ENCODE results near the gene EGF.
A peak's percentile ranks its signal among the peaks of the same experiment; 100 is the strongest.
"Not testable (repeated sequence)": the region's sequence is repeated elsewhere in the genome, so short reads cannot be mapped to it uniquely, and the experiment has no call there.

The EGF gene

DNA sequence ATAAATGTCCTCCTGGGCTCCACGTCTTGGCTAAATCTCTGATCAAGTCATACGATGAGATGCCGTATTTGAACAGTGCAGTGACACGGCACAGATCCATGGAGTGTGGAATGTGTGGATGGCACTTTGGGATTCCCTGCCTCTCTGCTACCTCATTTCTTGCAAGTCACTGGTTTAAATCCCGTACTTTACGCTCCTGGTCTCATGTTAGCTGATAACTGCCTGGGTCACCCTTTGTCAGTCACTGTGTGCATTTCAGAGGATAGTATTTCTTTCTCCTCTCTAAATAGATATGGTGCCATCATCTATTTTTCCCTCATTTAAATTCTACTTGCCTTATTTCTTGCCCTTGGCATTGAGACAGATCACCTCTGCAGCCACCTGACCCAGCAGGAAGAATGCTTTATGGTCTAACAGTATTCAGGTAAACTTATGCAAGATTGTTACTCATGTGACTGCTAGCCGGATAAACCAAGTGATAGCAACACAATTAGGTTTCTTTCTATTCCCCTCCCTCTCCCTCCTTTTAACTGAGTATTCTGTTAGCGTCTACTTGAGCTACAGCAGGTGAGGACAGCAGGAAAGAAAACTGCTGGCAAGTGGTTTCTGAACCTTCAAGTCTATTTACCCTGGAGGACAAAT lies 2.8 kb downstream of the EGF start:
- DNase-seq (ENCODE audit: low read depth): no peak

DNA sequence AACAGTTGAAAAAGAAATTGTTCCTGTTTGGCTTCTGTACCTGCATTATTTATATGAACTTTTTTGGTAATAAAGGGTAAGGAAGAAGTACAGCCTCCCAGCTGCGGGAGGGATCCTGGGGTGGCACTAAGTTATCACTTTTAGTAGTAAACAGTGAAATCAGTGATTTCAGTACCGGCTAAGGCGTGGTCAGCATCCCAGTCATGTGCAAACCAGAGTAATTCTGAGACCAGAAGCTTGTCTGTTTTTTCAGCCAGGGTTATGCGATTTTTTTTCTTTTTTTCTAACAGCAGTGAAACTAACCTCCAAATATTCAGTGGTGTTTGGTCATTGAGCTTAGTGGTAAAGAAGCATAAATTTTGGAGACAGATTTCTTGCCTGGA lies 3.3 kb downstream of the EGF start:
- DNase-seq (ENCODE audit: low read depth): no peak

DNA sequence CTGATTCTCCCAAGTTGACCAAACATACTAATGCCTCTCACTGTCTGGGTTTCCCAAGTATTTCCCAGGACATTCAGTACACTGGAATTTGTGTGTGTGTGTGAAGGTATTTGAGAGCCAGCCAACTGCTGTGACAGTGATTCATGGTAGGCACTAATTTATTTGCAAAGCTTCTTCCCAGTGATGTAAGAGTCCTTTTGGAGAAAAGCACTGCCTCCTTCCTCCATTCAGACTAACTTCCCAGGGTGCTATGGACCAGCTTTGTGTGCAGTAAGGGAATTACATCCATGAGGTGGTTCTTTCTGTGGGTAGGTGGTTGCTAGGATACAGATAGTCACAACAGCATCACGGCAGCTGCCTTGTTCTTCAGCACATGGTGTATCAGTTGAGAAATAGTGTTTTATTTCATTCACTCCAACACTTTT lies 8.7 kb downstream of the EGF start:
- peak; percentile 95 for DNase-seq (ENCODE audit: low read depth)

DNA sequence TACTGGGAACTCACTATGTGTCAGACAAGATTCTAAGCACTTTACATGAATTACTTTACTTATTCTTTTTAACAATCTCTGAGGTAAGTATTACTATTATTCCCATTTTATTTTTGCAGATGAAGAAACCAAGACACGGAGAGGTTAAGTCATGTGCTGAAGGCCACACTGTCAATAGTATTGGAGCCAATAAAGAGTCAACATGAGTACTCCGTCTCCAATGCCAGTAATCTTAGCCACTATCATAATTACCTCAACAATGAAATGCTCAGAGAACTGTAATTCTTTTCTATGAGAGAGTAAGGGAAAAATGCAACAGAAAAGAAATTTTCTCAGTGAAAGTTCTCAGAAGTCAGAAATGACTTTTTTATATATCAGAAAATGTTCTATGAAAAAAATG lies 12.7 kb downstream of the EGF start:
- no peak for DNase-seq (ENCODE audit: low read depth)

DNA sequence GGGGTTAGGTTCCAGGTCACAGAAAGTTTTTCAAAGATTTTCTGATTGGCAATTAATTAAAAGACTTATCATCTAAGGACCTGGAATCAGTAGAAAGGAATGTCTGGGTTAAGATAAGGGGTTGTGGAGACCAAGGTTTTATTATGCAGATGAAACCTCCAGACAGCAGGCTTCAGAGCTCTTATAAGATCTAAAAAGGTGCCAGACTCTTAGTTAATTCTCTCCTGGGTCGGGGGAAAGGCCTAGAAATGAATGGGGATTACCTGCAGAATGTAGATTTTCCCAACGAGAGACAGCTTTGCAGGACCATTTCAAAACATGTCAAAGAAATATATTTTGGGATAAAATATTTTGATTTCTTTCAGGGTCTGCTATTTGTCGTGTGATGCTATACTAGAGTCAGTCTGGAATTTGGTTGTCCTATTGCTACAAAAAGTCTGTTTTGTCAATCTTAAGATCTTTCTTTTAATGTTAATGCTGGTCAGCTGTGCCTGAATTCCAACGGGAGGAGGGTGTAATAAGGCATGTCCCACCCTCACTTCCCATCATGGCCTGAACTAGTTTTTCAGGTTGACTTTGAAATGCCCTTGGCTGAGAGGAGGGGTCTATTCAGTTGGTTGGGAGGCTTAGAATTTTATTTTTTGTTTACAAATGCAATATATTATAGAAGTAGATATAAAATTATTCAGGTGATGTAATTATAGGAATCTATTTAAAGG lies 15.8 kb downstream of the EGF start:
- no peak for DNase-seq (ENCODE audit: low read depth)

DNA sequence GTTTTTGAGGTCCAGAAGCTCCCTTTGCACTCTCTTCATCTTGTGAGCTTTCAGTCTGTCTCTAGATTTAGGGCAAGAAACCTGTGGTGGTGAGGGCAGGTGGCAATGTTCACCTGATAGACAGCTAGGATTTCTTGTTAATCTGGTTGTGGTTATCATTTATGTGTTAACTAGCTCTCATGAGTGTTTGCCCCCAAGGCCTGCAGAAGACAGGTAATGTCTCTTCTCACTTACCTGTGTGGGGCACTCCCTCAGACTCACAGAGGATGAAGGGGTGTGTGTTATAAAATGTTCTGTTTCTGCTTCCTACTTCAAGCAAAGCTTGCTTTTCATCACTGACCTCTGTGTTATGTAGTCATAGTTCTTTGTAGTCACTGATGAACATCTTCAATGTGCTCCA lies 17.8 kb downstream of the EGF start:
- no peak for DNase-seq (ENCODE audit: low read depth)

DNA sequence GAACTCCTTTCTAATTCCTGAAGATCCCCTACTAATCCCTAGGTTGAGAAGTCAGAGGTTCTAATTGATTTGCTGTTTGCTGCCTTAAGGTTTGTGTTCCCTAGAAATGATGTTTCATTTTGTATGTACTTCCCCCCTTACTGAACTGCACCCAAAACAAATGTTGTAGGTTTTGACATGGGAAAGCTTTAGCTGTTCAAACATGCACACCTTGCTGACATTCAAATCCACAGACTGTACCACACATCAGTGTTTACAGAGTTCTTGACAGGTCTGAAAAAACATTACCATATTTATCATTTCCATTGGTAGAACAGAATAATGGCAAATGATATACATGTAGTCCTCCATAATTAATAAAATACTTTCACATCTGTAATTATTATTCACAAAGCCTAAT lies 18.2 kb downstream of the EGF start:
- no peak for DNase-seq (ENCODE audit: low read depth)

DNA sequence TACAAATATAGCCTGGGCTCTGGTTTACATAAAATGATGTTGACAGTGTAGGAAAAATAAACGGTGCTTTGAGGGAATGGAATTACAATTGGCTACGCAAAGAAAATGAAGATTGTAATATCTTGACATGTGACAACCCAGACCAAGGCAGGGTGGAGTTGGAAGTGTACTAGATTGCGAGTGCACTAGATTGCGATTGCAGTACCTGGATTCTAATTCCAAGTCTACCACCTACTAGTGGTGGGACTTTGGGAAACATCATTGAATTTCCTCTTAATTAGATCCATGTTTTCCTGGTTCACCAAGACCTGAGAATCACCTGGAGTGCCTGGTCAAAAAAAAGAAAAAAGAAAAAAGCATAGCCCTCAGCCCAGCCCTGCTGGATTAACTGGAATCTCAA lies 18.6 kb downstream of the EGF start:
- no peak for DNase-seq (ENCODE audit: low read depth)

DNA sequence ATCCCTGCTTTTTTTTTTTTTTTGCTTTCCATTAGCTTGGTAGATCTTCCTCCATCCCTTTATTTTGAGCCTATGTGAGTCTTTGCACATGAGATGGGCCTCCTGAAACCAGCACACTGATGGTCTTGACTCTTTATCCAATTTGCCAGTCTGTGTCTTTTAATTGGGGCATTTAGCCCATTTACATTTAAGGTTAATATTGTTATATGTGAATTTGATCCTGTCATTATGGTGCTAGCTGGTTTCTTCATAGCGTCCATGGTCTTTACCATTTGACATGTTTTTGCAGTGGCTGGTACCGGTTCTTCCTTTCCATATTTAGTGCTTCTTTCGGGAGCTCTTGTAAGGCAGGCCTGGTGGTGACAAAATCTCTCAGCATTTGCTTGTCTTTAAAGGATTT lies 24.7 kb downstream of the EGF start:
- DNase-seq (ENCODE audit: low read depth): not testable (repeated sequence)

DNA sequence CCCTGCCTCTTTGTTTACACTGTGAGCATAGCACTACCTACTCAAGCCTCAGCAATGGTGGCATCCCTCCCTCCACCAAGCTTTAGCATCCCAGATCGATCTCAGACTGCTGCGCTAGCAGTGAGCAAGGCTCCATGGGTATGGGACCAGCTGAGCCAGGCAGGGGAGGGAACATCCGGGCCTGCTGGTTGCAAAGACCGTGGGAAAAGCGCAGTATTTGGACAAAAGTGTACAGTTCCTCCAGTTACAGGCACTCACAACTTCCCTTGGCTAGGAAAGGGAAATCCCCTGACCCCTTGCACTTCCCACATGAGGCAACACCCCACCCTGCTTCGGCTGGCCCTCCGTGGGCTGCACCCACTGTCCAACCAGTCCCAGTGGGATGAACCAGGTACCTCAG lies 26.5 kb downstream of the EGF start:
- DNase-seq (ENCODE audit: low read depth): no peak

DNA sequence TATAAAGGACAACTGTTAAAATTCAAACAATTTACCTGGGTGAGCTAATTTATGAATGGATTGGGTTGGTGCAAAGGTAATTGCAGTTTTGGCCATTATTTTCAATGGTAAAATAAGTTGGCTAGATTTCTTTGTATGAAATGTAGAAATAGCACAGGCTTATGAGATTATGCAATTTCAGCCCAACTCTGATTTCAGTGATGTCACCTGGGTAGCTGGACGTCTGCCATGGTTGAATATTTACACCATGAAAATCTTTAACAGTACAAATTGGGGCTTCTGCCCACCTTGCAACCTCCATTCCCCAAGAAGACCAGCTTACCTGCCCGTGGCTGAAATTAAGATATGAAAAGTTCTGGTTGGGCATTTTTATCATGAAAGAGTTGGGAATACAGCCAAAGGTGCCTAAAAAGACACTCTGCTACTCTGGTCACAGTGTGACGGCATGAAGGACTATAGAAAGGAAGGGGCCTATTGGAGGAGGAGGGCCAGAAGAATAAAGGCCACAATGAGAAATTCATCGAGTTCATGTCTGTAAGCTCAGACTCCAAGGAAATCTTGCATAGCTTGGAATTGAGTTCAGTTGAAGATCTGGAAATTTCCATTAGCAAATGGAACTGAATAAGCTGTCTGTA lies 29.7 kb downstream of the EGF start:
- no peak for DNase-seq (ENCODE audit: low read depth)

DNA sequence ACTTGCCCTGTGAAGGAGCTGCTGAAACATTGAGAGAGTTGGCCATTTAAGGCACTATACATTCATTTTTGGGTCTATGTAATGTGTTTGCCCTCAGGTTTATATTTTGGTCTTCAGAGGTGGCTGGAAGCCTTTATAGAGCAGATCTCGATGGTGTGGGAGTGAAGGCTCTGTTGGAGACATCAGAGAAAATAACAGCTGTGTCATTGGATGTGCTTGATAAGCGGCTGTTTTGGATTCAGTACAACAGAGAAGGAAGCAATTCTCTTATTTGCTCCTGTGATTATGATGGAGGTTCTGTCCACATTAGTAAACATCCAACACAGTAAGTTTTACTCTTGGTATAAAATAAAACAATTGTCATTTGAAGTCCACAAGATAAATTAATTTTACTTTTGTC lies 31.1 kb downstream of the EGF start:
- DNase-seq (ENCODE audit: low read depth): no peak

DNA sequence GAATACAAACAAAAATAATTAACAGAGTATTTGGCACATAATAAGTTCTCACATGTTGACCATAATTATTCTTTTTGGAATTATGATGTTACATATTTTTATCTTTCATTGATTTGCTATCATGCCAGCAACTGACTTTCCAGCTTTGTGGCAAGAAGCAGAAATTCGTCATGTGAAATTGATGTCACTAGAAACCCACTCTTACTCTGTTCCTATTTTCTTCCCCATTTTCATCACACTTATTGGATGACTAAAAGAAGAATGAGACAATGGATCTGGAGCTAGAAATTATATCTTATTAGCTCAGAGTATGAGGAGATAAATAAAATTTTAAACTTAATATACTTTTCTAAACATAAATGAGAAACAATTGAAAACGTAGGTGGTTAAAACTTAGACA lies 31.9 kb downstream of the EGF start:
- DNase-seq (ENCODE audit: low read depth): no peak

DNA sequence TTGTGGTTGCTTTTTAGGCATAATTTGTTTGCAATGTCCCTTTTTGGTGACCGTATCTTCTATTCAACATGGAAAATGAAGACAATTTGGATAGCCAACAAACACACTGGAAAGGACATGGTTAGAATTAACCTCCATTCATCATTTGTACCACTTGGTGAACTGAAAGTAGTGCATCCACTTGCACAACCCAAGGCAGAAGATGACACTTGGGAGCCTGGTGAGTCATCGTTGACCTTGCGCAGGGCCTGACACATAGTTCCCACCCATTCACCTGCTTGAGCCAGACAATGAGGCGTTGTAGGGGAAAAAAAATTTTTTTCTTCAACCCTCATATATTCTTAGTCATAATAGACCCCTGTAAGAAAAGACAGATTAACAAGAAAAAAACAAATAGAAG lies 32.4 kb downstream of the EGF start:
- no peak for DNase-seq (ENCODE audit: low read depth)

DNA sequence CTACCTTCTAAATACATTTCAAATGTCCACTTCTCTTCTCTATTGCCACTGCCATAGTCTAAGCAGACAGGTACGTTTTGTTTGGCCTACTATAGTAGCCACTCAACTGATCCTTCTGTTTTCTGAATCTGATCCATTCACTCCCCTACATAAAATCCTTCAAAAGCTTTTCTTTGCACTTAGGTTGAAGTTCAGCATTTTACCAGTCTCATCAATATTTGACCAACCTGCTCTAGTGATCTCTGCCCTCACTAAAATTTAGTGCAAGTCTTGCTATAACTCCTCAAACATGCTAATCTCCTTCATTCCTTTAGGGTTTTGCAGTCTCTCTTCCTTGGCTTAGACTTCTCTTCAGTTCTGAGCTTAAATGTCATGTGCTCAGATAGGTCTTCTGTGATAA lies 33.4 kb downstream of the EGF start:
- DNase-seq (ENCODE audit: low read depth): no peak

DNA sequence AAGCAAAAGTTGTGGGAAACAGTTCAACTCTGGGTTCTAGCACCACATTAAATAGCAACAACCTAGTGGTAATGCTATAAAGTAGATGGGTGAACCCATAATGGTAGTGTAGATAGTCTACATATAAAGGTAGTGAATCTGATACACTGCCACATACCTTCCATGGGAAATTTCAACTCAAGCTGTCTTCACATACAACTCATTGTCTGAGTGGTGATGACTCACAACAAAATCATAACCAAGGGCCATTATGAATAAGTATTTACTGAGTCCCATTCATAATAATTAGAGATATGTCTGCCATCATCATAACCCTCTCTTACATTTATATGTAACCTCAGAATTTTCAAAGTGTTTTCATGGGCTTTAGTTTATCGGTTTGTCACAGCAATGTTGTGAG lies 34.8 kb downstream of the EGF start:
- DNase-seq (ENCODE audit: low read depth): peak; percentile 21

DNA sequence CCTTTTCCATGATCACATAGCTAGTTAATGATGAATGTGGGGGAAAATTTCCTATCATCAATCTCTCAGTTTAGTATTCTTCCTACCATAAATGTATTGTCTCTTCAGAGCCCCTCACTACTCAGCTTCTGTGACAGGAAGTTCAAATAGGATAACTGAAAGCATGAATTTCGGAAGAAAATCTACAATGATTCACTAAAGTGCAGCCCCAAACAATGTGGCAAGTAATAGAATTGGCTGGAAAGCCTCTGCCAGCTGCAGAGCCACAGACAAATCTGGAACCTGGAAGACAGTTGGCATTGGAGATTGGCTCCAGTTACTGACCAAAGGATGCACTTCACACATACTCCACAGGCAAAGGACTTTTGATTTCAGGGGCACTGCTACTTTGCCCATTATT lies 35.2 kb downstream of the EGF start:
- DNase-seq (ENCODE audit: low read depth): no peak

DNA sequence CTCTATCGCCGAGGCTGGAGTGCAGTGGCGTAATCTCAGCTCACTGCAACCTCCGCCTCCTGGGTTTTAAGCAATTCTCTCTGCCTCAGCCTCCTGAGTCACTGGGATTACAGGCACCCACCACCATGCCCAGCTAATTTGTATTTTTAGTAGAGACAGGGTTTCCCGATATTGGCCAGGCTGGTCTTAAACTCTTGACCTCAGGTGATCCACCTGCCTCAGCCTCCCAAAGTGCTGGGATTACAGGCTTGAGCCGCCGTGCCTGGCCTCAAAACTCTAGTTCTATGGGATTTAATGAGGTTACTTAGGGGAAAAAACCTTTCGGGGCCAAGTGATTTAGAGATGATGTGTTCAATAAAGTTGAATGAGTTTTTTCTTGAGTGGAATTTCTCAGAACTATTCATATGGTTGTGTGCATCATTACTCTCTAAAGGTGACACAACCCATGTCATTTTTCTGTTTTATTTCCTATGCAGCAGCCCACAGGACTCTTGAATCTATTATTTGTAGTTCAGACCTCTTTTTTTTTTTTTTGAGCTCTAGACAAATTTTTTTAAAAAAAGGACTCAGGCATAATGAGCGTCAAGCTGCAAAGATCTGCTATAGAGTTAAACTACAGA lies 36.5 kb downstream of the EGF start:
- not testable (repeated sequence) for DNase-seq (ENCODE audit: low read depth)

DNA sequence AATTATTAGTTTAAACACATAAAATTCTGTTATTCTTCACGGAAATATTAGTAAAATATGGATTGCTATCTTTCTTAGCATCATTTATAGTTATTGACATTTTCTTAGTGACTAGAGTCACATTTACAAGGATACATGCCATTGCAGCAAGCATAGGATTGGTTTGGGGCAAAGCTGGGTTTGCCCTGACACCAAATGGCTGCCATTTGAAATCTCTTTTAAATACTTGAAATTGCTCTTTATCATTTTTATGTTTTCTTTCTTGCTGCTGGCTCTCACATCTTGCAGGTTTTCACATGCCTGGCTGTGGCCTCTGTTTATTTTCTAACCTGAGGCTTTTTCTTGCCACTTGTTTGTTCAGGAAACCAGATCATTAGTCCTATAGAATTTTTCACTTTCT lies 39.9 kb downstream of the EGF start:
- no peak for DNase-seq (ENCODE audit: low read depth)

DNA sequence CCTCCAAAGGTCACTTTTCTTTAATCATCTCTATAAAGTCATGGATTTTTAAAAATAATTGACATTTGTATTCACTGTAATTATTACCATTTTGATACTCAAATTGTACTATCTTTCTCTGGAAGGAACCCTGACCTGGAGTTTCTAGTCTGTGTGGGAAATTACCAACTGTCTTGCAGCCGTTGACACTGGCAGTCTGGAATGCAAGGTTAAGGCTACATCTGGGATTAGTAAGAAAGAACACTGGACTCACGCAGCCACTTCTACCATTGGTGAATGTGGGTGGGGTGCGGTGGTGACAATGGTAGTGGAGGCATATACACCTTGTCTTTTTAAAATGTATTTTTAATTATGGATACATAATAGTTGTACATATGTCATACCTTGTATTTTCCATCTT lies 40.9 kb downstream of the EGF start:
- no peak for DNase-seq (ENCODE audit: low read depth)

DNA sequence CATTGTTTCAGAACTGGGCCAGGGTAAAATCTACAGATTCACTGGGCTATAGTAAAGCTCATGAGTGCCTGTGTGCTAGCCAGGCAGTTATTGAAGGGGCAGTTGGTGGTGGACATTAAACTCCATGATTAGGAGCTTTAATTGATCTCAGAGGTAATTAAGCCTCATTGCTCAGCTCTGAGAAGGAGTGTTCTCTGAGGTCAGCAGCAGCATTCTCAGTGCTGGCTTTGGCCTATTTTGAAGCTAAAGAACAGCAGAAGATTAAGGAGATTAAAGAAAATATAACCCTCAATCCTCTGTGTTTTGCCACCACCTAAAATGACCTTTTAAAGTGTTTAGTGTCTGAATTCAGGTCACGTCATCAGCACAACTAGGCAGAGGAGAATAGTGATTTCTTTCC lies 42.5 kb downstream of the EGF start:
- DNase-seq (ENCODE audit: low read depth): no peak

DNA sequence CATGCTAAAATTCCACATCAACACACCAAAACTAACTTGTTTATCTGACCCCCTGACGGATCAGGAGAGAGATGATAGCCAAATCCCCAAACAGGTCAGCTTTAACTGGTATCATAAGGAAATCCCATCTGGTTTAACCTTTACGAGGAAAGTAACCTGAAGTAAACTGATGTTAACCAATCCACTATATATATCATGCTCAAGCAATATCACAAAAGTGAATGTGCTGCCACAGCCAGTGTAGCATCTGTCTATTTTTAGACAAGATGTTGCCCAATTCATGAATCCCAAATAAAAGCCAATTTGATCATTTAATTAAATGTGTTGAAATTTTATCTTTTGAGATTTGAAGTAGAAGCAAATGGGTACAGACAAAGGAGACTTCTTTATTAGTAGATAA lies 44.5 kb downstream of the EGF start:
- DNase-seq (ENCODE audit: low read depth): no peak

DNA sequence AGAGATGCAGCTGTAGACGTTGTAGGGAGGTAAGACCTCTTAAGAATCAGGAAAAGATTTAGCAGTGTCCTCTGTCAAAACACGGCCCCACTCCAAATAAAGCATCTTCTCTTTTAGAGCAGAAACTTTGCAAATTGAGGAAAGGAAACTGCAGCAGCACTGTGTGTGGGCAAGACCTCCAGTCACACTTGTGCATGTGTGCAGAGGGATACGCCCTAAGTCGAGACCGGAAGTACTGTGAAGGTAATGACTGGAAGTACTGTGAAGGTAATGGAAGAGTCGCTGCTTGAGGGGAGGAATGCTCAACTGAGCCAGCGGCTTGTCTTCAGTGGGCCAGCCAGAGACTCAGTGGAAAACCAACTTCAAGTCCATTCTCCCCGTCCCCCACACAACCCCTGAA lies 46.5 kb downstream of the EGF start:
- DNase-seq (ENCODE audit: low read depth): no peak
